Adrenal gland (tissue), 12 donors: ENCODE results near the gene RNF214. TPM values are rescaled to one million over a fixed set of nuclear protein-coding genes. Genes with fewer than 3 reads are reported as not detected.

ENCODE experiments used
- DNase-seq, 7 donors: peaks; one replicate each; pipeline ENCODE4 v3.0.0-alpha.2; 2019 to 2020
- H3K27ac ChIP-seq, 5 donors: fragments of 200-600 bp; sonication (generic) in 4 of 5; 1 replicate in 3 of 5; 2 replicates in 2 of 5; pipeline versions ENCODE4 v1.5.1 to v1.8.0; 2016 to 2020; ENCODE audit warnings: mild to moderate bottlenecking in 1 of 5
- H3K27me3 ChIP-seq: fragments of 200-600 bp; 2 replicates; pipeline ENCODE4 v1.8.0; 2021
- H3K36me3 ChIP-seq, 2 donors: fragments of 200-600 bp; replicated peaks in 1 of 2; 1 replicate in 1 of 2; 2 replicates in 1 of 2; pipeline versions ENCODE4 v1.5.1 to v1.8.0; 2018 to 2022
- H3K4me1 ChIP-seq, 2 donors: fragments of 200-600 bp; replicated peaks in 1 of 2; 1 replicate in 1 of 2; 2 replicates in 1 of 2; pipeline versions ENCODE4 v1.5.1 to v1.8.0; 2018 to 2021
- H3K4me3 ChIP-seq, 4 donors: fragments of 200-600 bp; sonication (generic) in 3 of 4; one replicate each; pipeline ENCODE4 v1.5.1; 2016 to 2018
- H3K9me3 ChIP-seq, 3 donors: fragments of 200-600 bp; sonication (generic) in 1 of 3; replicated peaks in 1 of 3; 1 replicate in 2 of 3; 2 replicates in 1 of 3; pipeline versions ENCODE4 v1.5.1 to v1.8.0; 2016 to 2021
- CTCF ChIP-seq, 6 experiments: fragments of 450-650 bp in 4 of 6; fragments of 200-600 bp in 2 of 6; sonication (generic) in 1 of 6; IDR thresholded peaks; 1 replicate in 5 of 6; 2 replicates in 1 of 6; pipeline versions ENCODE4 v1.5.1 to v1.8.0; 2016 to 2021; ENCODE audit warnings: antibody characterized with exemption in 6 of 6, mild to moderate bottlenecking in 2 of 6, moderate library complexity in 1 of 6
- POLR2A ChIP-seq, 2 donors: fragments of 450-650 bp; IDR thresholded peaks; one replicate each; pipeline ENCODE4 v1.6.1; 2017; ENCODE audit warnings: antibody characterized with exemption in 2 of 2, mild to moderate bottlenecking in 2 of 2, moderate library complexity in 1 of 2
- WGBS, 4 donors: extraction: QIAGEN DNeasy Blood & Tissue Kit in 2 of 4; methylation state at CpG; one replicate each; pipeline versions ENCODE4 v1.1.5 to v1.1.7; 2013 to 2017; 5-methylcytosine and 5-hydroxymethylcytosine counted together
- intact Hi-C, 2 donors: fragments of 100-400 bp; cut with DNase I; formaldehyde crosslinking; loops; one replicate each; pipeline versions ENCODE4 v1.14.1 to v1.15.0; 2022 to 2023
- polyA plus RNA-seq, 3 donors: library from polyadenylated mRNA; stranded (reverse); fragments of 200-250 nt in 2 of 3; fragments of 350-450 nt in 1 of 3; fragmentation: Illumina TruSeq in 1 of 3; extraction: RNeasy Lipid Tissue Mini Kit (QIAGEN cat#74804) in 1 of 3; gene quantifications; one replicate each; pipeline ENCODE4 v1.2.3, GENCODE V29; 2013 to 2014
- total RNA-seq, 9 donors: library from RNA; depleted of rRNA in 4 of 9; stranded (reverse); fragments of >200 nt in 4 of 9; fragments of 120-200 nt in 1 of 9; fragmentation: NEBNext Ultra II Directional in 1 of 9; extraction: Animal tissue kit (Norgen Biotek cat#: 25700) in 1 of 9; gene quantifications; one replicate each; pipeline versions ENCODE4 v1.1.0 to v1.2.4, GENCODE V29; 2013 to 2023
- donor health status: healthy with polysubstance abuse.
- donor health status: Bipolar disorder and iron deficiency.
- donor health status: DM: yes; HTN: yes; CAD: no.
- donor health status: DM: no; HTN: no; CAD: no.
- donor health status: DM: no; HTN: no; CAD: no.
- donor health status: DM: yes; HTN: yes; CAD: no.

The RNF214 gene
- total and polyA plus RNA-seq, 12 donors: 11.3 to 33.8 (median 20.5) TPM

- no peaks in the 10 kb centered on the region for H3K9me3 ChIP-seq
- TF ChIP-seq CTCF (IDR thresholded peaks at IDR 0.05) (no peak), POLR2A (IDR thresholded peaks at IDR 0.05) (no peak)
- H3K4me1 ChIP-seq: peaks cover 0 to 43% of the 10 kb centered on the region in 2 donors
- no peaks in the 10 kb centered on the region for H3K27me3 ChIP-seq
- WGBS, 4 donors: 64 to 87% (median 74%) methylated on average over 4 to 9 of the region's 9 CpGs
- intact Hi-C loops: loop anchor here in 1 of 2 donors (10.0 kb wide), 1 partner anchor 436 kb away; the partner anchor contains the start of gene ZPR1
- no peak overlapping the region for H3K4me3 ChIP-seq
- H3K27ac ChIP-seq: peak overlapping the region in 4 of 5 donors; percentile 21 to 95 (median 52)
- H3K36me3 ChIP-seq: peaks cover 0 to 66% of the 10 kb centered on the region in 2 donors
- peak in 2 of 7 donors; percentile 36 to 54 for DNase-seq
These were observed 11.9 kb upstream of the RNF214 start for GRCh38 chr11:117220568-117220967.

- H3K4me1 ChIP-seq: peaks cover 0 to 39% of the 10 kb centered on the region in 2 donors
- peaks cover 0 to 71% of the 10 kb centered on the region in 2 donors for H3K36me3 ChIP-seq
These were observed 11.3 kb upstream of the RNF214 start for GRCh38 chr11:117220999-117221774.

DNA sequence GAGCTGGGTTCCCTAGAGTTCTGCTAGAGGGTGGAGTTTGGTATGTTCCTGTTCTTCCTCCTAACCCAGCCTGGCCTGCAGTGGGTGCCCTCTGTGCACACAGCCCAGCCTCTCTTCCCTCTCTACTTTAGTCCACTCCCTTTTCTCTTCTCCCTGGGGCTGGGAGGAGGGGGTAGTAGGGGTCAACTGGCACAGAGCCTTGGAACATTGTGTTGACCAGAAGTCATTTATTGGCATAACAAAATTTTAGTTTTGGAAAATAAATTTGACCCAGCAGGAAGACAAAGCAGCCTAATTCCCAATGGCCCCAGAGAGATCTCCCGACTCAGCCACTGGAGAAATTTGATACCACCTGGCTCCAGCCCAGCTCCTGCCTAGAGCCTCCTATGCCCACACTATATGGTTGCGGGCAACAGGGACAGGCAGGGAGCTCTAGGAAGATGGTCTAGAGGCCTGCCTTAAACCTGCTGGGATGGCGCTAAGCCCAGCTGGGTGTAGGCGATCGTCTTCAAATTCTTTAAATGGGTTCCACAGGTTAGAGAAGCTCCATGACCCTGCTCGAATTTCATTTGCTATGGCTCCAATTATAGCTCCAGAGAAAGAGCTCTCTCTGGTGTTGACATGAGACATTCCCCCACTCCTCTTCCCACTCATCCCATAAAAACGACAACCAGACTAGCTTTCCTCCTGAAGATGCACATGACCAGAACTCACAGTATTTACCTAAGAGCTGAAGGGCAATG is 10.5 kb upstream of the RNF214 start:
- WGBS, 4 donors: 48 to 69% (median 62%) methylated on average over 6 to 7 of the region's 7 CpGs
- Histone ChIP-seq H3K4me1 (peaks cover 0 to 32% of the 10 kb centered on the region in 2 donors), H3K36me3 (peaks cover 0 to 76% of the 10 kb centered on the region in 2 donors), H3K9me3 (no peaks in the 10 kb centered on the region), H3K4me3 (no peak overlapping the region), H3K27me3 (no peaks in the 10 kb centered on the region), H3K27ac (peak overlapping the region in 4 of 5 donors; percentile 24 to 95 (median 52))
- intact Hi-C loops: loop anchor here in 1 of 2 donors (10.0 kb wide), 1 partner anchor 437 kb away; the partner anchor contains the start of gene ZPR1
- peak in 4 of 7 donors; percentile 38 to 77 (median 50) for DNase-seq
- TF ChIP-seq CTCF (IDR thresholded peaks at IDR 0.05): no peak
- TF ChIP-seq POLR2A (IDR thresholded peaks at IDR 0.05): no peak

More at GRCh38 chr11:117220999-117221774, 11.3 kb upstream of the RNF214 start:
- no peak for TF ChIP-seq CTCF (IDR thresholded peaks at IDR 0.05)
- TF ChIP-seq POLR2A (IDR thresholded peaks at IDR 0.05): no peak
- no peak for DNase-seq
- 72 to 93% (median 82%) methylated on average over 4 to 7 of the region's 7 CpGs for WGBS, 4 donors
- Histone ChIP-seq H3K4me3 (no peak overlapping the region), H3K27ac (peak overlapping the region; percentile 2 to 95 (median 30)), H3K9me3 (no peaks in the 10 kb centered on the region), H3K27me3 (no peaks in the 10 kb centered on the region)
- intact Hi-C loops: loop anchor here in 1 of 2 donors (10.0 kb wide), 1 partner anchor 436 kb away; the partner anchor contains the start of gene ZPR1
